ENCODE results near the gene TMC7.

Gene TMC7

DNA sequence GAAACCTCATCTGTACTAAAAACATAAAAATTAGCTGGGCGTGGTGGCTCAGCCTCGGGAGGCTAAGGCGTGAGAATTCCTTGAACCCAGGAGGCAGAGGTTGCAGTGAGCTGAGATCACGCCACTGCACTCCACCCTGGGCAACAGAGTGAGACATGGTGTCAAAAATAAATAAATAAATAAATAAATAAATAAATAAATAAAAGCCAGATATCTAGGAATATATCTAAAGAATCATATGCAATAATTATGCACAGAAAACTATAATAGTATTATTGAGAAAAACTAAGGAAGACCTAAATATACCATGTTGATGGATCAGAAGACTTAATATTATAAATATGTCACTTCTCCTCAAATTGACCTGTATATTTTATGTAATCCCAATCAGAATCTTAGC, 37.0 kb downstream of the TMC7 start:
- no peak overlapping the region for H3K27ac ChIP-seq (ENCODE audit: insufficient read depth, low read length, poor library complexity, severe bottlenecking)
- H3K4me3 ChIP-seq (ENCODE audit: insufficient read depth, low read depth, low read length, poor library complexity, severe bottlenecking), result no peak overlapping the region
- no peak for DNase-seq

DNA sequence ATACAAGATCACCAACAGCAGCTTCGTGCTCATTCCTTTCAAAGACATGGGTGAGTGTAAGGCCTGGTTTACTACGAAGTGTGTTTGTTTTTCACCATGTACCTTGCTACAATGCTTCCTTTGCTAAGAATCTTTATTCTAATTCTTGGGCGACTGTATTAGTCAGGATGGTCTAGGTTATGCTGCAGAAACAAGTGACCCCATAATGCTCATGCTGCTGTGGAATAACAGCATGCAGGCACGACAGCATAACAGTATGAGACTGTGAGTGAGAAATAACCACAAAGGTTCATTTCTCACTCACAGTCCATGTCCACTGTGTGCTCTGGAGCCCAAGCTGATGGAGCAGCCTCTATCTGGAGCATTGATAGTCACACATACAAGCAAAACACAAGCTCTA, 38.0 kb downstream of the TMC7 start:
- H3K9me3 ChIP-seq (ENCODE audit: control insufficient read depth, low read length), result no peaks in the 10 kb centered on the region
- H3K27ac ChIP-seq (ENCODE audit: insufficient read depth, low read length, poor library complexity, severe bottlenecking), result no peak overlapping the region
- no peak for DNase-seq
- H3K4me3 ChIP-seq (ENCODE audit: insufficient read depth, low read depth, low read length, poor library complexity, severe bottlenecking), result no peak overlapping the region
- no peaks in the 10 kb centered on the region for H3K27me3 ChIP-seq (replicated peaks; ENCODE audit: control insufficient read depth, insufficient read depth, low read length, poor library complexity, severe bottlenecking)
- H3K4me1 ChIP-seq (ENCODE audit: control insufficient read depth, insufficient read depth, low read length, poor library complexity, severe bottlenecking), result no peaks in the 10 kb centered on the region
- no peaks in the 10 kb centered on the region for H3K36me3 ChIP-seq (ENCODE audit: control insufficient read depth, insufficient read depth, low read length)

More for the DNA sequence above, 37.0 kb downstream of the TMC7 start:
- no peaks in the 10 kb centered on the region for H3K4me1 ChIP-seq (ENCODE audit: control insufficient read depth, insufficient read depth, low read length, poor library complexity, severe bottlenecking)
- no peaks in the 10 kb centered on the region for H3K27me3 ChIP-seq (replicated peaks; ENCODE audit: control insufficient read depth, insufficient read depth, low read length, poor library complexity, severe bottlenecking)
- H3K36me3 ChIP-seq (ENCODE audit: control insufficient read depth, insufficient read depth, low read length), result no peaks in the 10 kb centered on the region
- H3K9me3 ChIP-seq (ENCODE audit: control insufficient read depth, low read length), result no peaks in the 10 kb centered on the region

DNA sequence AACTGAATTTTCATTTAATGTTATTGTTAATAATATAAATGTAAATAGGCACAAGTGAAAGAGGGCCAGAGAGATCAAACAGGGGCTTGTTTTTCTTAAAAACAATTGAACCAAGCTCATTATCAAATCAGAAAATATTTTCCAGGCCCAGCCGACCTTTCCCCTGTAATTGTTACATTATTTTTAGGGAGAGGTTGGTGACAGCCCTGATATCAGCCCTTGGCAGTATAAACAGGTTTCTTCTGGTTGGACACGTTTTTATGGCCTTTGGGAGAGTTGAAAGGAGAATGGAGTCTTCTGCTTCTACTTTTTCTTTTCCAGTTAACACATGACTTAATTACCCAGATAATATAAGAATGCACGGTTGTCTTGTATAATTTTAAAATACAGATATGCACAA, 43.7 kb downstream of the TMC7 start:
- no peak overlapping the region for H3K4me3 ChIP-seq (ENCODE audit: insufficient read depth, low read depth, low read length, poor library complexity, severe bottlenecking)
- no peaks in the 10 kb centered on the region for H3K9me3 ChIP-seq (ENCODE audit: control insufficient read depth, low read length)
- H3K27me3 ChIP-seq (replicated peaks; ENCODE audit: control insufficient read depth, insufficient read depth, low read length, poor library complexity, severe bottlenecking), result no peaks in the 10 kb centered on the region
- H3K36me3 ChIP-seq (ENCODE audit: control insufficient read depth, insufficient read depth, low read length), result no peaks in the 10 kb centered on the region
- no peaks in the 10 kb centered on the region for H3K4me1 ChIP-seq (ENCODE audit: control insufficient read depth, insufficient read depth, low read length, poor library complexity, severe bottlenecking)
- H3K27ac ChIP-seq (ENCODE audit: insufficient read depth, low read length, poor library complexity, severe bottlenecking), result no peak overlapping the region
- no peak for DNase-seq

DNA sequence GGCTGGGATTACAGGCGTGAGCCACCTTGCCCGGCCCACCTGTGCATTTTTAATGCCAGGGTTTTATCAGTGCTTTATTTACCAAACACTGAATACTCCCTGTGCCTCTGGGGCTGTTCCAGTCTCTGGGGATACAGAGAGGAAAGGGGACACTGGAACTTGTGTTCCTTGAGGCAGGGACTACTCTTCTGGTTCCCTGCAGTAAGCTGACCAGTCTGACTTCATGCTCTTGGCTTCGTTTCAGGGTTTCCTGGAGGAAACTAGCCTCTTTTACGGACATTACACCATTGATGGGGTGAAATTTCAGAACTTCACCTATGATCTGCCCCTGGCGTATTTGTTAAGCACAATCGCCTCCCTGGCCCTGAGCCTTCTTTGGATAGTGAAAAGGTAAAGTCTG, 46.2 kb downstream of the TMC7 start:
- no peaks in the 10 kb centered on the region for H3K9me3 ChIP-seq (ENCODE audit: control insufficient read depth, low read length)
- H3K36me3 ChIP-seq (ENCODE audit: control insufficient read depth, insufficient read depth, low read length), result no peaks in the 10 kb centered on the region
- H3K27ac ChIP-seq (ENCODE audit: insufficient read depth, low read length, poor library complexity, severe bottlenecking), result no peak overlapping the region
- no peak overlapping the region for H3K4me3 ChIP-seq (ENCODE audit: insufficient read depth, low read depth, low read length, poor library complexity, severe bottlenecking)
- no peaks in the 10 kb centered on the region for H3K27me3 ChIP-seq (replicated peaks; ENCODE audit: control insufficient read depth, insufficient read depth, low read length, poor library complexity, severe bottlenecking)
- DNase-seq, result no peak
- H3K4me1 ChIP-seq (ENCODE audit: control insufficient read depth, insufficient read depth, low read length, poor library complexity, severe bottlenecking), result no peaks in the 10 kb centered on the region

DNA sequence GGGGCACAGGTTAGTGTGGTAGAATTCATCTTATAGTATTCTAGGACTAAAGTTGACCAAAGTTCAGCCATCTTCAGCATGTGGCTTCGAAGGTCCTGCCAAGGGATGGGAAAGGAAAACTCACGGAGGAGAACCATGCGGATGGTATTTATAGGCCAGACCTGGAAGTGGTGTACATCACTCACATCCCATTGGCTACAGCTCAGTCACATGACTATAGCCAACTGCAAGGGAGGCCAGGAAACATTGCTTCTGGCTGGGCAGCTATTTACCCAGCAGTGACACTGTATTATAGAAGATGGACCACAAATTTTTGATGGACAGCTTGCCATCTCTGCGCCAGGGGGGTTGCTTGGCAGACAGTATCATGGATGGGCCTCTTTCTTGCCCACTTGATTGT, 48.0 kb downstream of the TMC7 start:
- H3K27ac ChIP-seq (ENCODE audit: insufficient read depth, low read length, poor library complexity, severe bottlenecking), result no peak overlapping the region
- no peaks in the 10 kb centered on the region for H3K36me3 ChIP-seq (ENCODE audit: control insufficient read depth, insufficient read depth, low read length)
- H3K27me3 ChIP-seq (replicated peaks; ENCODE audit: control insufficient read depth, insufficient read depth, low read length, poor library complexity, severe bottlenecking), result no peaks in the 10 kb centered on the region
- no peak overlapping the region for H3K4me3 ChIP-seq (ENCODE audit: insufficient read depth, low read depth, low read length, poor library complexity, severe bottlenecking)
- DNase-seq, result no peak
- no peaks in the 10 kb centered on the region for H3K9me3 ChIP-seq (ENCODE audit: control insufficient read depth, low read length)
- no peaks in the 10 kb centered on the region for H3K4me1 ChIP-seq (ENCODE audit: control insufficient read depth, insufficient read depth, low read length, poor library complexity, severe bottlenecking)

DNA sequence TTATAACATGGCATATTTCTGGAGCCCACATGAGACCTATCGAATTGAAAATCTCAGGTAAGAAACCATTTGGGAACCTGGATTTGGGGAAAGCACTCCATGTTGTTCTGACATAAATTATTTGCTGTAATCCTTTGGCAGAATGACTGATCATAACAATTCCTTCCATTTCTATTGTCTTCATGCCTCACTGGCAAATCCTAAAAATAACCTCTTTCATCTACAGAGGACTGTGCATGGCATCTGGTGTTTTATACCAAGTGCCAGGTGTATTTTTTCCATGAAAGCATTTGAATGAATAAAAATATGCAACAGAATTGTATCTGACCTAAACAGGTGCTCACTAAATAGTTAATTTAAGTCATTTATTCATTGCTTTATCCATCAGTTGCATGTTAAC, 50.0 kb downstream of the TMC7 start:
- no peaks in the 10 kb centered on the region for H3K36me3 ChIP-seq (ENCODE audit: control insufficient read depth, insufficient read depth, low read length)
- no peak overlapping the region for H3K27ac ChIP-seq (ENCODE audit: insufficient read depth, low read length, poor library complexity, severe bottlenecking)
- no peaks in the 10 kb centered on the region for H3K27me3 ChIP-seq (replicated peaks; ENCODE audit: control insufficient read depth, insufficient read depth, low read length, poor library complexity, severe bottlenecking)
- no peaks in the 10 kb centered on the region for H3K9me3 ChIP-seq (ENCODE audit: control insufficient read depth, low read length)
- H3K4me3 ChIP-seq (ENCODE audit: insufficient read depth, low read depth, low read length, poor library complexity, severe bottlenecking), result no peak overlapping the region
- no peak for DNase-seq
- no peaks in the 10 kb centered on the region for H3K4me1 ChIP-seq (ENCODE audit: control insufficient read depth, insufficient read depth, low read length, poor library complexity, severe bottlenecking)

DNA sequence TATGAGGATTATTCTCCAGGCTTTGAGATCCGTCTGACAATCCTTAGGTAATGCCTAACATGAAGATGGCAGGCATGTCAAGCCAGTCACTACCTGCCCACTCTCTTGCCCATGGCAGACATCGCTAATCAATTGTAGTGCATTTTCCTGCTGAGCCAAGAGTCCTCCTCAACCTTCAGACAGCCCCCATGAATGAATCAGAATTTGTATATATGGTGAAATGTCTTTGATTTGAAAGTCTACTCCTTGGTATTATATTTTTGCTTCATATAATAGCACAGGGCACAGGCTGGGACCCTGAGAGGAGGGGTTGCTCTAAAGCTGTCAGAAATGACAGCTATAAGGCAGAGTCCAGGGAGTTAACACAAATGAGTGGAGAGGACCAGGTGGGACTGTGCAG, 56.7 kb downstream of the TMC7 start:
- Histone ChIP-seq H3K9me3 (ENCODE audit: control insufficient read depth, low read length) (no peaks in the 10 kb centered on the region), H3K4me1 (ENCODE audit: control insufficient read depth, insufficient read depth, low read length, poor library complexity, severe bottlenecking) (no peaks in the 10 kb centered on the region), H3K36me3 (ENCODE audit: control insufficient read depth, insufficient read depth, low read length) (no peaks in the 10 kb centered on the region), H3K4me3 (ENCODE audit: insufficient read depth, low read depth, low read length, poor library complexity, severe bottlenecking) (no peak overlapping the region), H3K27ac (ENCODE audit: insufficient read depth, low read length, poor library complexity, severe bottlenecking) (no peak overlapping the region), H3K27me3 (replicated peaks; ENCODE audit: control insufficient read depth, insufficient read depth, low read length, poor library complexity, severe bottlenecking) (no peaks in the 10 kb centered on the region)
- DNase-seq, result no peak

DNA sequence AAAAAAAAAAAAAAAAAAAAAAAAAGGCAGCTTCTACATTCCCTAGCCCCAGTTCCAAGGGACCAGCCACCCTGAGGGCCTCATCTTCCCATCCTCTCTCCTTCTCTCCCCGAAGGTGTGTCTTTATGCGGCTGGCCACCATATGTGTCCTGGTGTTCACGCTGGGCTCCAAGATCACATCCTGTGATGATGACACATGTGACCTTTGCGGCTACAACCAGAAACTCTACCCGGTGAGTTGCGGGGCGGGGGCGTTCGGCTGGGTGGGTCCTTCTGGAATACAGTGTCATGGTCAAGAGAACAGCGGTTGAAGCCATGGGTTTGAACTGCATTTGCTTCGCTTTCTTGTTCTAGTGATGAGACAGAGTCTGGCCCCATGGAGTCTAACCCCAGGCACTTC, 61.0 kb downstream of the TMC7 start:
- H3K4me3 ChIP-seq (ENCODE audit: insufficient read depth, low read depth, low read length, poor library complexity, severe bottlenecking), result no peak overlapping the region
- H3K27me3 ChIP-seq (replicated peaks; ENCODE audit: control insufficient read depth, insufficient read depth, low read length, poor library complexity, severe bottlenecking), result no peaks in the 10 kb centered on the region
- H3K9me3 ChIP-seq (ENCODE audit: control insufficient read depth, low read length), result no peaks in the 10 kb centered on the region
- H3K27ac ChIP-seq (ENCODE audit: insufficient read depth, low read length, poor library complexity, severe bottlenecking), result no peak overlapping the region
- no peaks in the 10 kb centered on the region for H3K36me3 ChIP-seq (ENCODE audit: control insufficient read depth, insufficient read depth, low read length)
- H3K4me1 ChIP-seq (ENCODE audit: control insufficient read depth, insufficient read depth, low read length, poor library complexity, severe bottlenecking), result no peaks in the 10 kb centered on the region
- DNase-seq, result no peak

DNA sequence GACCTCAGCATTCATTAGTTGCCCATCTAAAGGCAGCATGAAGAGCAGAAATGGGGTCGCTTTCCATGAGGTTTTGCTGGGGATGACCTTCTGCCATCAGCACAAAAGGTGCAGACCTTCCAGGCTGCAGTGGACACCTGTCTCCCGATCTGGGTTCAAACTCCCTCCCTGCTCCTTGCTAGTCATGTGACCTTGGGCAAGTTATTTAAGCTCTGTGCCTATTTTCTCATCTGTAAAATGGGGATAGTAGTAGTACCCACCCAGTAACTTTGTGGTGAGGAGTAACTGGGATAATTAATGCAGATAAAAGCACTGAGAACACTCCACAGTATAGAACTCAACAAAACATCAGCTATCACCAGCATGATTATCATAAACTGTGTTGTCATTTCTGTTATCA, 62.3 kb downstream of the TMC7 start:
- Histone ChIP-seq H3K9me3 (ENCODE audit: control insufficient read depth, low read length) (no peaks in the 10 kb centered on the region), H3K36me3 (ENCODE audit: control insufficient read depth, insufficient read depth, low read length) (no peaks in the 10 kb centered on the region), H3K4me1 (ENCODE audit: control insufficient read depth, insufficient read depth, low read length, poor library complexity, severe bottlenecking) (no peaks in the 10 kb centered on the region), H3K4me3 (ENCODE audit: insufficient read depth, low read depth, low read length, poor library complexity, severe bottlenecking) (no peak overlapping the region), H3K27ac (ENCODE audit: insufficient read depth, low read length, poor library complexity, severe bottlenecking) (no peak overlapping the region), H3K27me3 (replicated peaks; ENCODE audit: control insufficient read depth, insufficient read depth, low read length, poor library complexity, severe bottlenecking) (no peaks in the 10 kb centered on the region)
- DNase-seq, result no peak

DNA sequence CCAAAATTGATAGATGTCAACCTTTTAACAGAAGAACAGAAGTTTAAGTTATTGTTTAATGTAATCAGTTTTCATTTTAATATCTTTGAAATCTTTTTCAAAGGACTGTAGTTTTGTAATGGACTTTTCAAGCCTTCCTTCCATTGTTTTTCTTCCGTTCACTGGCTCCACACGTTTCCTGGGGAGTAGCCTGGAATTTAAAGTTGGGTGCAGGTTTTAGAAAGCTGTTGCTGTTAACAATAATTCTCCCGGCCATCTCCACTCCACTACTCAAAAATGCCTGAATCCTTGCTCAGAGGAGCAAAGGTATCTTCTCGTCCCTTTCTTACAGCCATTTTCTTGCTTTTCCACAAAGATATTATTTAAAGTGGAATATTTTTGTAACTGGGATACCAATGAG, 79.0 kb downstream of the TMC7 start:
- Histone ChIP-seq H3K27ac (ENCODE audit: insufficient read depth, low read length, poor library complexity, severe bottlenecking) (no peak overlapping the region), H3K36me3 (ENCODE audit: control insufficient read depth, insufficient read depth, low read length) (no peaks in the 10 kb centered on the region), H3K9me3 (ENCODE audit: control insufficient read depth, low read length) (no peaks in the 10 kb centered on the region), H3K27me3 (replicated peaks; ENCODE audit: control insufficient read depth, insufficient read depth, low read length, poor library complexity, severe bottlenecking) (no peaks in the 10 kb centered on the region), H3K4me1 (ENCODE audit: control insufficient read depth, insufficient read depth, low read length, poor library complexity, severe bottlenecking) (peaks cover 4% of the 10 kb centered on the region), H3K4me3 (ENCODE audit: insufficient read depth, low read depth, low read length, poor library complexity, severe bottlenecking) (no peak overlapping the region)
- no peak for DNase-seq

DNA sequence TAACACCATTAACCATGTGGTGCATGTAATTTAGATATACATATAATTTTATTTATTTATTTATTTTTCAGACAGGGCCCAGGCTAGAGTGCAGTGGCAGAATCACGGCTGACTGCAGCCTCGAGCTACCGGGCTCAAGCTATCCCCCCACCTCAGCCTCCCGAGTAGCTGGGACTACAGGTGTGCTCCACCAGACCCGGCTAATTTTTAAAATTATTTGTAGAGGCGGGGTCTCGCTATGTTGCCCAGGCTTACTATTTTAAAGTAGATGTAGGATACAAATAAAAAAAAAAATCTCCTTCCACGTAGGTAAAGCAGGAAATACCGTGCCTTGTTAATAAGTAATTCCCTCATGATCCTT, 83.2 kb downstream of the TMC7 start:
- Histone ChIP-seq H3K9me3 (ENCODE audit: control insufficient read depth, low read length) (no peaks in the 10 kb centered on the region), H3K4me1 (ENCODE audit: control insufficient read depth, insufficient read depth, low read length, poor library complexity, severe bottlenecking) (peaks cover 4% of the 10 kb centered on the region), H3K27me3 (replicated peaks; ENCODE audit: control insufficient read depth, insufficient read depth, low read length, poor library complexity, severe bottlenecking) (no peaks in the 10 kb centered on the region), H3K27ac (ENCODE audit: insufficient read depth, low read length, poor library complexity, severe bottlenecking) (peak overlapping the region; percentile 100), H3K36me3 (ENCODE audit: control insufficient read depth, insufficient read depth, low read length) (no peaks in the 10 kb centered on the region), H3K4me3 (ENCODE audit: insufficient read depth, low read depth, low read length, poor library complexity, severe bottlenecking) (no peak overlapping the region)
- no peak for DNase-seq

Measured in effector memory CD4-positive, alpha-beta T cell (primary cell).